ENCODE results near the gene PHF2. TPM values are rescaled to one million over a fixed set of nuclear protein-coding genes. Genes with fewer than 3 reads are reported as not detected.

Gene PHF2
- total RNA-seq, 1 experiment from 2014 or later = 22.2 TPM

DNA sequence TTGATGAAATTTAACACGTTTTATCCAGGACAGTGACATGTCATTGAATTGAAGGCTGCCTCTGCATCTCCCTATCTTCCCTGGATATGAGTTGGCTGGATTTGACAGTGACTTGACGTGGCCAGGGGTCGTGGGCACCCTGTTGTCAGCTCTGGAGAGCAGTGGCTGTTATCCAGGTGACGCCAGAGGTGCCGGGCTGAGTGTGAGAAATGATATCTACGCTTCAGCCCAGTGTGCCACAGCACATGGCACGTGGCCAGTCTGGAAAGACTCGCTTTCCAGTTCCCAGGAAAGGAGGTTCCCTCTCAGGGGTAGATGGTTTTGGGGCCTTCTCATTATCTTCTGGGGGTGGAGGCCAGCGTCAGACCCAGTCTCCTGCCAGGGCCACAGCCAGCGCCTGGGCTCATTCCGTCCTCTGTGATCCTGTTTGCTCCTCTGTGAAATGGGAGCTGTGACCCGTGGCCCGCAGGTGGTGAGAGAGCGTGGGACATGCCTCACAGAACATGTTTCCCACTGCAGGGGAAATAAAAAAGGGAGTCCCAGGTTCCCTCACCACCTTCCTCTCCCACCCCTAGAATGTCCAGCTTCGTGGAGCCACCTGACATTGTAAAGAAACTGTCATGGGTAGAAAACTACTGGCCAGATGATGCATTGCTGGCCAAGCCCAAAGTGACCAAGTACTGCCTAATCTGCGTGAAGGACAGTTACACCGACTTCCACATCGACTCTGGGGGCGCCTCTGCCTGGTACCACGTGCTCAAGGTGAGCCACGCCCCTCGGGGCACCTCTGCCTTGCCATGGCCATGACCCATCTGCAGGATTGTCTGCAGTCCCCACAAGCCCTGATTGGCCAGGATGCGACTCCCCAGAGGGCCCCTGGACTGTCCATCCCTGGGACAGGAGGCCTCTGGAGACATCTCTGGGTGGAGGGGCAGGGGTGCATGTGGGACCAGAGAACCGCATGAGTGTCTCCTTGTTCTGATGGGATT is 76.5 kb downstream of the PHF2 start:
- no peak for DNase-seq (ENCODE audit: low spot score)

GRCh38 chr9:93653760-93654159 is 77.4 kb downstream of the PHF2 start:
- DNase-seq (ENCODE audit: low spot score) = no peak

DNA sequence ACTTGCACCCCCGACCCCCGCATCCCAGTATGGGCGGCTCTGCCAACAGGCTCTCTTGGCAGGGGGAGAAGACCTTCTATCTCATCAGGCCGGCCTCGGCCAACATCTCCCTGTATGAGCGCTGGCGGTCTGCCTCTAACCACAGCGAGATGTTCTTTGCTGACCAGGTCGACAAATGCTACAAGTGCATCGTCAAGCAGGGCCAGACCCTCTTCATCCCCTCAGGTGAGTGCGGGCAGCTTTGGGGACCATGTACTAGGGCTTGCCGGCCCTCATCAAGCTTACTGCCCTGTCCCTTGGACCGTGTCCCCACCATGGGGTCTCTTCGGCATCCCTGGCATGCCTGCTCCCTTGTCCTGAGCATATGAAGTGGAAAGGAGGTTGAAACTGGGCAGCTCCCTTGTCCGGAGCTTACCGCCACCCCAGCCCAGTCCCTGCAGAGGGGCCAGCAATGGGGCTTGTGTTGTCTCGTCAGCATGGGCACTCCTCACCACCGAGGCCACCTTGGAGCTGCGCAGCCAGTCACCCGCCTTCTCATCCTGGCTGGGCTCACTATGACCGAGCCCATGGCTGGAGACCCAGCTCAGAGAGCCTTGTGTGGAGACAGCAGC is 78.1 kb downstream of the PHF2 start:
- DNase-seq (ENCODE audit: low spot score) = no peak

GRCh38 chr9:93655621-93656425 is 79.4 kb downstream of the PHF2 start:
- no peak for DNase-seq (ENCODE audit: low spot score)

DNA sequence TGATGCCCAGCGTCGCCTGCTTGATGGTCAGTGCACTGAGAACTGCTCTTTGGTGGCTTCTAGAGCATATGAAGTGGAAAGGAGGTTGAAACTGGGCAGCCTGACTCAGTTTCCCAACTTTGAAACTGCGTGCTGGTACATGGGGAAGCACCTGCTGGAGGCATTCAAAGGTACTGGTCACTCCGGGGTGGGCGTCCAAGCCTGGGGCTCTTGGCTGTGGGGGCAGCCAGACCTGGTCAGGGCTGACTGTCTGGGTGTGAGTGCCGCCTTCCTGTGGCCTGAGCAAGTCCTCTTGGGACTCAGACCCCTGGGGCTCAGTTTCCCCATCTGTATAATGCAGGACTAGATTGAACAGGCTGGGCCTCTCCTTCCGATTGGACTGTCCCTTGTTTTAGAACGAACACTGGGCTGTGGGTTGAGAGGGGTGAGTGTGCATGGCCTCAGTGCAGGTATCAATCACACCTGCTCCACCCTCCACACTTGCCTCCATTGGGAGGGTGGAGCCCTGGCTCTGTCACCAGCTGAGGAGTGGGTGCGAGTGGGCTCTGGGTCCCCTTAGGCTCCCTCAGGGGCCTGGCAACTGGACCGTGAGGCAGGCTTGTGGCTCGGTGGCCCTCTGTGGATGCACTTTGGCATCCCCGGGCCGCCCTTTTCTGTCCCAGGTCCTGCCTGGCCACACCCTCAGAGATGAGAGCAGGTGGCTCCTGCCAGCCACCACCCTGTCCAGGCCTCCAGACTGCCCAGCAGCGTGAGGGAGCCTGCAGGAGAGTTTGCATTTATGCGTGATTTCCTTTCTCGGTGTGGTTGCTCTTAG is 80.2 kb downstream of the PHF2 start:
- no peak for DNase-seq (ENCODE audit: low spot score)

DNA sequence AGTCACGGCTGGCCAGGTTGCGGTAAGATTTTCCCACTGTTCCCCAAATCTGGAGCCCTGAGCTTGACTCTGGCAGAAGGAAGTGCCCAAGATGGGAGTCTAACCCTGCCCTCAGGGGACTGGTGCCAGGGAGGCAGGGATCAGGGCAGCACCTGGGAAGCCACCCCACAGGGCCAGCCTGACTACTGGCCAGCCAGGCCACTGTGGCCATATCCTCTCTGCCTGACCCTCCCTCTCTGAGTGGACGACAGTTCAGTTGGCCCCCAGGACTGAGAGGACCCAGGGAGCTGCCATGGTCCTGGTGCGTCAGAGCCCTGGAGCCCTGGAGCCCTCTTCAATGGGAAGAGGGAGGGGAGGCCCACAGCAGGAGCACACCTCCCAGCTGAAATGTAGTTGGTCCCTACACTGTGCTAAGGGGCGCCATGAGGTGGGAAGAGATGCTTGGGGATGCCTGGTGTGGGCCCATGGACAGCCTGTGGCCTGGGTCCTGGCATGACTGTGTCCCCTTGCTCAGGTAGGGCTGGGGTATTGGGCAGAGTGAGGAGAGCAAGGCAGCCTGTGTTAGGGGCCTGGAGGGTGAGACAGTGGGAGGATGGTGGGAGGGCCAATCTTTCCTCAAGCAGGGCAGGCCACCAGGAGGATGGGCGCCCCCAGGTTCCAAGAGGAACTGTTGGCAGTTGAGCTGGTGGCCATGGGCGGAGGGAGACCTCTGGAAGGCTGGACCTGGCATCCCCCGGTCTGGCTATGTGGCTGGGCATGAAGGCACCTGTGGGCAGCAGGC is 81.1 kb downstream of the PHF2 start:
- DNase-seq (ENCODE audit: low spot score) = no peak

- no peak for DNase-seq (ENCODE audit: low spot score)
These were observed 82.0 kb downstream of the PHF2 start for GRCh38 chr9:93658184-93658925.

DNA sequence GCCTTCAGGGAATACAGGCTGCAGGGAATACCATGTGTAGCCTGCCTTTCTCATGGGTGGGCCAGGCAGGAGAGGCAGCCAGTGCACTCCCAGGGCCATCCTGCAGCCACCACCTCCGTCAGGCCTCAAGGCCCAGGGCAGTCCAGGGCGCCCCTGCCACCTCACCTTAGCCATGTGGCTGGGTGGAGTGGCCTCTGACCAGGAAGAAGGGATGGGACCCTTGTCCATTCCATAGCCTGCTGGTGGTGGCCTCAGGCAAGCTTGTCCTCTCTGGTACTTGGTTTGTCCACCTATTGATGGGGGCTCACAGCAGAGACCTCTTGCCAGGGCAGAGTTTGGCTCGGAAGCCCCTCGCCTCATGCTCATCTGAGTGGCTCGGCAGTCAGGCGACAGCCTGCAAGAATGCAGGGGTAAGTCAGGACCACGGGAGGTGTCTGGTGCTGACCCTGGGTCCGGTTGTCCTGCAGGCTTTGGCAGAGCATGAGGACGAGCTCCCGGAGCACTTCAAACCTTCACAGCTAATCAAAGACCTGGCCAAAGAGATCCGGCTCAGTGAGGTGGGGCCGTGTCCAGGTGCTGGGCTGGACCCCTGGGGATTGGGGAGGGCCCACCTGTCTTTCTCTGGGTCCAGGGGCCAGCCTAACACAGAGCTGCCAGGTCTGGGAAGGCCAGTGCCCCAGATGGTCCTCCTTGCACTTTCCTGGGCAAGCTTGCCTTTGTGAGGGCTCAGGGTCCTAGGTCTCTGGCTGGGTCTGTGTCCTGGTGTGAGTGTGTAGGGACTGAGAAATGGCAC is 82.9 kb downstream of the PHF2 start:
- DNase-seq (ENCODE audit: low spot score) = no peak

GRCh38 chr9:93659837-93660177 is 83.4 kb downstream of the PHF2 start:
- DNase-seq (ENCODE audit: low spot score) = no peak

- no peak for DNase-seq (ENCODE audit: low spot score)
These were observed 84.1 kb downstream of the PHF2 start for GRCh38 chr9:93660352-93661046.

DNA sequence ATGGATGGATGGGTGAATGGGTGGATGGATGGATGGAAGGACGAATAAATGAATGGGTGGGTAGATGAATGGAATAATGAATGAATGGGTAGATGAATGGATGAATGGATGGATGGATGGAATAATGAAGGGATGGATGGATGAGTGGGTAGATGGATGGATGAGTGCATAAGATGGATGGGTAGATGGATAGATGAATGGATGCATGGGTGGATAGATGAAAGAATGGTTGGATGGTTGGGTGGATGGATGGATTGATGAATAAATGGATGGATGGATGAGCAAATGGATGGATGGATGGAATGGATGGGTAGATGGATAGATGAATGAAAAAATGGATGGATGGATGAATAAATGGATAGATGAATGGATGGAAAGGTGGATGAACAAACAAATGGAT is 85.2 kb downstream of the PHF2 start:
- DNase-seq (ENCODE audit: low spot score) = no peak

GRCh38 chr9:93662016-93662638 is 85.7 kb downstream of the PHF2 start:
- no peak for DNase-seq (ENCODE audit: low spot score)

- DNase-seq (ENCODE audit: low spot score) = no peak
These were observed 86.7 kb downstream of the PHF2 start for GRCh38 chr9:93662952-93663572.

- no peak for DNase-seq (ENCODE audit: low spot score)
These were observed 87.6 kb downstream of the PHF2 start for GRCh38 chr9:93663877-93664548.

- DNase-seq (ENCODE audit: low spot score) = no peak
These were observed 88.3 kb downstream of the PHF2 start for GRCh38 chr9:93664549-93665120.

DNA sequence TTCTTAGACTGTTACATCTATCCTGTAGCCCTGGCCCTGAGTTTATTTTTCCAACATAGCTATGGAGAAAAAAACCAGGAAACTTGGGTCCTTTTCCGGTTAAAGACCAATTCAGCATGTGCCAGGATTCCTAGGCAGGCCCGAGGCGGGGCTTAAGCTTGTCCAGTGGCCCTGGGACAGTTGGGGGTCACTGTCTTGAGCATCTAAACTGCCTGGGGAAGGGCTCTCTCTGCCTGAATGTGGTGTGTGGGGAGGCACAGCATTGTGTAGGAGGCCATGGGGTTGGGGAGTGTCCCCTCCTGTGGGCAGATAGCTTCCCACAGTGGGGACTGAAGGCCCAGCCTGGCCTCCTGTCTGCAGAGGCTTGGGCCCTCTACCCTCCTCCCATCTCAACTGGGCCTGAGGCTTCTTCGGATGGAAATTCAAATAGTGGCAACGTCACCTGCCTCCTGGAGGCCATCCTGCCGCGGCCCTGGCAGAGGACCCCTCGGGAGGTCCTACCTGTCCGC is 88.8 kb downstream of the PHF2 start:
- DNase-seq (ENCODE audit: low spot score) = no peak
